SW 1271 (cell line): ENCODE results near the gene SBK1.

Source experiments
- DNase-seq, 2 experiments: peaks; one replicate each; lab custom pipeline; 2025; lab: John Stamatoyannopoulos, UW

SBK1 gene

GRCh38 chr16:28282045-28282444 is 10.3 kb upstream of the SBK1 start:
- no peak for DNase-seq

- no peak for DNase-seq
These were observed 9.2 kb upstream of the SBK1 start for GRCh38 chr16:28283173-28283572.

- DNase-seq = no peak
These were observed 8.3 kb upstream of the SBK1 start for GRCh38 chr16:28283798-28284577.

- no peak for DNase-seq
These were observed 6.7 kb upstream of the SBK1 start for GRCh38 chr16:28285649-28286048.

GRCh38 chr16:28288114-28288513 is 4.2 kb upstream of the SBK1 start:
- no peak for DNase-seq

GRCh38 chr16:28289048-28289447 is 3.3 kb upstream of the SBK1 start:
- no peak for DNase-seq

- no peak for DNase-seq
These were observed 2.1 kb upstream of the SBK1 start for GRCh38 chr16:28289939-28290858.

GRCh38 chr16:28290859-28291254 is 1.5 kb upstream of the SBK1 start:
- DNase-seq = no peak

GRCh38 chr16:28292731-28293600 is 641 bp downstream of the SBK1 start:
- DNase-seq = no peak

- DNase-seq = no peak
These were observed 1.3 kb downstream of the SBK1 start for GRCh38 chr16:28293601-28293960.

GRCh38 chr16:28294201-28294600 is 1.9 kb downstream of the SBK1 start:
- DNase-seq = no peak

GRCh38 chr16:28295276-28295675 is 3.0 kb downstream of the SBK1 start:
- DNase-seq = no peak

- DNase-seq = no peak
These were observed 5.0 kb downstream of the SBK1 start for GRCh38 chr16:28297308-28297707.

GRCh38 chr16:28297784-28298510 is 5.6 kb downstream of the SBK1 start:
- no peak for DNase-seq

- no peak for DNase-seq
These were observed 6.2 kb downstream of the SBK1 start for GRCh38 chr16:28298511-28298878.

GRCh38 chr16:28300327-28300726 is 8.0 kb downstream of the SBK1 start:
- no peak for DNase-seq

GRCh38 chr16:28301154-28301553 is 8.8 kb downstream of the SBK1 start:
- no peak for DNase-seq

GRCh38 chr16:28301620-28302019 is 9.3 kb downstream of the SBK1 start:
- no peak for DNase-seq

- DNase-seq = no peak
These were observed 10.8 kb downstream of the SBK1 start for GRCh38 chr16:28303132-28303531.

- no peak for DNase-seq
These were observed 11.9 kb downstream of the SBK1 start for GRCh38 chr16:28304214-28304613.

- no peak for DNase-seq
These were observed 15.6 kb downstream of the SBK1 start for GRCh38 chr16:28307936-28308335.
